Measurements from ENCODE around the gene WFS1. TPM values are rescaled to one million over a fixed set of nuclear protein-coding genes. Genes with fewer than 3 reads are reported as not detected.

Gene WFS1
- total RNA-seq, 1 experiment from 2014 or later = 15.6 TPM

GRCh38 chr4:6342530-6343293, 73.1 kb downstream of the WFS1 start:
- no peak overlapping the region for H3K27ac ChIP-seq
- no peak for DNase-seq
- H3K4me1 ChIP-seq = no peaks in the 10 kb centered on the region
- H3K36me3 ChIP-seq = no peaks in the 10 kb centered on the region
- H3K9me3 ChIP-seq (replicated peaks) = no peaks in the 10 kb centered on the region
- H3K27me3 ChIP-seq = peaks cover 19% of the 10 kb centered on the region
- H3K4me3 ChIP-seq = no peak overlapping the region

- H3K9me3 ChIP-seq (replicated peaks) = no peaks in the 10 kb centered on the region
- peaks cover 19% of the 10 kb centered on the region for H3K27me3 ChIP-seq
- H3K4me3 ChIP-seq = no peak overlapping the region
- DNase-seq = no peak
- no peak overlapping the region for H3K27ac ChIP-seq
- no peaks in the 10 kb centered on the region for H3K36me3 ChIP-seq
- H3K4me1 ChIP-seq = no peaks in the 10 kb centered on the region
Measured at GRCh38 chr4:6343939-6344408, 74.3 kb downstream of the WFS1 start.

GRCh38 chr4:6345096-6345830, 75.6 kb downstream of the WFS1 start:
- H3K4me1 ChIP-seq = no peaks in the 10 kb centered on the region
- H3K9me3 ChIP-seq (replicated peaks) = no peaks in the 10 kb centered on the region
- peaks cover 29% of the 10 kb centered on the region for H3K27me3 ChIP-seq
- no peak overlapping the region for H3K4me3 ChIP-seq
- DNase-seq = no peak
- no peak overlapping the region for H3K27ac ChIP-seq
- H3K36me3 ChIP-seq = no peaks in the 10 kb centered on the region

GRCh38 chr4:6345866-6346265, 76.2 kb downstream of the WFS1 start:
- H3K27me3 ChIP-seq = peaks cover 24% of the 10 kb centered on the region
- no peak for DNase-seq

GRCh38 chr4:6346373-6347110, 76.9 kb downstream of the WFS1 start:
- Histone ChIP-seq H3K27me3 (peaks cover 23% of the 10 kb centered on the region), H3K4me3 (no peak overlapping the region), H3K36me3 (no peaks in the 10 kb centered on the region), H3K27ac (no peak overlapping the region), H3K4me1 (no peaks in the 10 kb centered on the region), H3K9me3 (replicated peaks) (no peaks in the 10 kb centered on the region)
- DNase-seq = no peak

More at GRCh38 chr4:6345866-6346265, 76.2 kb downstream of the WFS1 start:
- Histone ChIP-seq H3K36me3 (no peaks in the 10 kb centered on the region), H3K4me1 (no peaks in the 10 kb centered on the region), H3K4me3 (no peak overlapping the region), H3K9me3 (replicated peaks) (no peaks in the 10 kb centered on the region), H3K27ac (no peak overlapping the region)

GRCh38 chr4:6347511-6348045, 77.9 kb downstream of the WFS1 start:
- H3K4me1 ChIP-seq = no peaks in the 10 kb centered on the region
- H3K4me3 ChIP-seq = no peak overlapping the region
- H3K9me3 ChIP-seq (replicated peaks) = no peaks in the 10 kb centered on the region
- no peak overlapping the region for H3K27ac ChIP-seq
- peaks cover 23% of the 10 kb centered on the region for H3K27me3 ChIP-seq
- H3K36me3 ChIP-seq = no peaks in the 10 kb centered on the region
- no peak for DNase-seq

GRCh38 chr4:6348408-6348807, 78.8 kb downstream of the WFS1 start:
- H3K27me3 ChIP-seq = peaks cover 23% of the 10 kb centered on the region
- no peaks in the 10 kb centered on the region for H3K36me3 ChIP-seq
- no peaks in the 10 kb centered on the region for H3K4me1 ChIP-seq
- DNase-seq = no peak
- no peak overlapping the region for H3K4me3 ChIP-seq
- H3K9me3 ChIP-seq (replicated peaks) = no peaks in the 10 kb centered on the region
- no peak overlapping the region for H3K27ac ChIP-seq

- Histone ChIP-seq H3K4me3 (no peak overlapping the region), H3K27me3 (peaks cover 22% of the 10 kb centered on the region), H3K36me3 (no peaks in the 10 kb centered on the region), H3K4me1 (no peaks in the 10 kb centered on the region), H3K27ac (no peak overlapping the region), H3K9me3 (replicated peaks) (no peaks in the 10 kb centered on the region)
- DNase-seq = no peak
Measured at GRCh38 chr4:6349896-6350603, 80.4 kb downstream of the WFS1 start.

GRCh38 chr4:6350646-6351045, 81.0 kb downstream of the WFS1 start:
- Histone ChIP-seq H3K9me3 (replicated peaks) (no peaks in the 10 kb centered on the region), H3K4me1 (no peaks in the 10 kb centered on the region), H3K27ac (no peak overlapping the region), H3K4me3 (no peak overlapping the region), H3K36me3 (no peaks in the 10 kb centered on the region), H3K27me3 (peaks cover 19% of the 10 kb centered on the region)
- no peak for DNase-seq

- Histone ChIP-seq H3K36me3 (no peaks in the 10 kb centered on the region), H3K27ac (no peak overlapping the region), H3K27me3 (peaks cover 19% of the 10 kb centered on the region), H3K4me3 (no peak overlapping the region), H3K9me3 (replicated peaks) (no peaks in the 10 kb centered on the region), H3K4me1 (no peaks in the 10 kb centered on the region)
- no peak for DNase-seq
Measured at GRCh38 chr4:6351246-6352000, 81.8 kb downstream of the WFS1 start.

- H3K27ac ChIP-seq = no peak overlapping the region
- no peak overlapping the region for H3K4me3 ChIP-seq
- no peaks in the 10 kb centered on the region for H3K4me1 ChIP-seq
- no peaks in the 10 kb centered on the region for H3K9me3 ChIP-seq (replicated peaks)
- DNase-seq = no peak
- H3K36me3 ChIP-seq = no peaks in the 10 kb centered on the region
- H3K27me3 ChIP-seq = peaks cover 15% of the 10 kb centered on the region
Measured at GRCh38 chr4:6352031-6352692, 82.5 kb downstream of the WFS1 start.

Measured in SJCRH30 (cell line).